Measurements from ENCODE around the gene BPIFA3.
"Not testable (repeated sequence)": the region's sequence is repeated elsewhere in the genome, so short reads cannot be mapped to it uniquely, and the experiment has no call there.

BPIFA3 gene

GRCh38 chr20:33217052-33217451, at the start of gene BPIFA3:
BPIFA3 (plus strand) TSS chr20:33217352; CDS start chr20:33217537, 185 bp downstream.
- DNase-seq (ENCODE audit: low read depth), result no peak

DNA sequence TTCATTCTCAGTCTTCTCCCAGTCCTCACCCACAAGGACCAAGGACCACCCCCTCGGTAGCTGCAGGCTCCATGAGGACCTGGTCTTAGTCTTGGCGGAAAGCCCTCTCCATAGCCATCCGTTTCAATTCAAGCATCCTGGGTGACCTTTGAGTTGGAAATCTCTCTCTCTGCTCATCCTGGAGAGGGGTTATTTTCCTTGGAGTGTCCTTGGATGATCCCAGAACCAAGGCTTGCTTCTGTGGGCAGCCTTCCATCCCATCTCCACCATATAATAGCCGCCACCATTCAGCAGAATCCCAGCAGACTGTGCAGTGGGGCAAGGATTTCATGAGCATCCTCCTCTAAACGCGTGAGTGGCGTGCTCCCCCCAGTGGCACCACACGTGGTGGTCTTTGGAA, 49.3 kb upstream of the BPIFA3 start, which contains the start of gene BPIFA2:
TSS of gene BPIFA2 (plus strand) at position 301 of the 400 bp plus-strand sequence. CDS start 987 bp downstream, outside the sequence.
- no peak for DNase-seq (ENCODE audit: low read depth)

GRCh38 chr20:33169176-33169794, 47.9 kb upstream of the BPIFA3 start:
- DNase-seq (ENCODE audit: low read depth), result no peak

GRCh38 chr20:33172781-33173180, 44.4 kb upstream of the BPIFA3 start:
- no peak for DNase-seq (ENCODE audit: low read depth)

DNA sequence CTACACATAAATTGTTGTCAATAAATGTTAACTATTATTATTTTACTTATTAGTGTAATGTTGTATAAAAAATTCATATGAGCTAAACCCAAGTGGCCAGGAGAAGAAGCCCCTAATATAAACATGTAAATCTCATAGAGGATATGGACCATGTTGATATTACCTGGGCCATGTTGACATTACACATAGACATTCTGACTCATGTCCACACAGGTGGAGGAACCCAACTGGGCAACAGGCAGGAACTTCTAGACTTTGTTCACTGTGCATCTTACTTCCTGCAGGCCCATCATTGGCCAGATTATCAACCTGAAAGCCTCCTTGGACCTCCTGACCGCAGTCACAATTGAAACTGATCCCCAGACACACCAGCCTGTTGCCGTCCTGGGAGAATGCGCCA, 42.0 kb upstream of the BPIFA3 start:
- no peak for DNase-seq (ENCODE audit: low read depth)

- DNase-seq (ENCODE audit: low read depth), result no peak
These were observed 41.1 kb upstream of the BPIFA3 start for GRCh38 chr20:33176101-33176500.

GRCh38 chr20:33177866-33178265, 39.3 kb upstream of the BPIFA3 start:
- DNase-seq (ENCODE audit: low read depth), result no peak

DNA sequence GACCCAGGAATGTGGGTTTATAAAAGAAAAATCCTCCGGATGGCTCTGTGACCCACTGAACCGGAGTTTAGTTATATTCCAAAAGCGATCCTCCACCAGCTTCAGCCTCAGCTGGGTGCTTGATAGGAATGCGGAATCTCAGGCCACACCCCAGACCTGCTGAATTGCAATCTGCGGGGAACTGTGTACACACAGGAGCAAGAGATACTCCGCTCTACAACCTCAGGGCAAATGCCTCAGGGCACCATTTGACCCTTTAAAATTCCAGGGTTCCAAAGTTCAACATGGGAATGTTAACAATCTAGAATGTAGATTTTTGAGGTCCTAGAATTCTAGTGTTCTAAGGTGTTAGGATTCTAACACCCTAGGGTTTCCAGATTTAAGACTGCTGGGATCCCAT, 38.4 kb upstream of the BPIFA3 start:
- no peak for DNase-seq (ENCODE audit: low read depth)

GRCh38 chr20:33180169-33180568, 37.0 kb upstream of the BPIFA3 start:
- DNase-seq (ENCODE audit: low read depth), result no peak

DNA sequence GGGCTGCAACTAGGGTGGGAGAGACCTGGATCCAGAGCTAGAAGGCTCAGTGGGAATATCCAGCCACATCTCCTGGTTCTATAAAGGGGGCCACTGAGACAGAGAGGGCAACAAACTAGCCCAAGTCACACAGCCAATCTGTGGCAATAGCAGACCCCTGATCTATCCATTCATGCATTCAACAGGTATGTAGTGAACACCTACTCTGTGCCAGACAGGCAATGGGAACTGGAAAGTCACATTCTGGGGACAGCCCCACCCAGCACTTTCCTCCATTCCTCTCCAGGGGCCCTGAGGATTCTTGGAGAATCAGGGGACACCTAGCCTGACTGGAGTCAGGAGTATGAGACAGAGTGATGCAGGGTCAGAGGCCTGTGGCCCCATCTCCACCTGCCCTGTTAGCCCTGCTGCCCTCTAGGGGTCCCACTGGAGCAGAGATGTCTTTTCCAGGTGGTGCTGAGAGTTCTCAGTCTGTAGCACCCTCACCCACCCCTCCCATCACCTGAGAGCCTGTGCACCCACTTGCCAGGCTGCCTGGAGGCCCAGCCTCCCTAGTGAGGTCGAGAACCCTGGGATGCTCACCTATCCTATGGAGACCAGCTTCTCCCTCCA, 35.6 kb upstream of the BPIFA3 start:
- DNase-seq (ENCODE audit: low read depth), result no peak

DNA sequence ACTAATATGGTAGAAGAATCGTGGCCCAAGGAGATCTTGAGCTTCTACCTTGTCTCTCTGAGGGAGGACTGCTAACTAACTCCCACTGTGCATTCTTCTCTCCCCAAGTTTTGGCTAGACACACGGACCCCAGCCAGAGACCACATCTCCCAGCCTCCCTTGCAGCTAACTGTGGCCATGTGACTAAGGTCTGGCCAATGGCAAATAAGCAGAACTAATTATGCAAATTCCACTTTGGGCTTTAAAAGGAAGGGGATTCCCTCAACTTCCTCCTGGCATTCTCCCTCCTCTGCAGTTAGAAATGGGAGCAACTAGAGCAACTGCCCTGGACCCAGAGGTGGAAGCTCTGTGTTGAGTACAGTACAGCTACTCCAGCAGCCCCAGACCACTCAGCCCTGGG, 33.8 kb upstream of the BPIFA3 start:
- DNase-seq (ENCODE audit: low read depth), result no peak

GRCh38 chr20:33185031-33185590, 32.0 kb upstream of the BPIFA3 start:
- DNase-seq (ENCODE audit: low read depth), result not testable (repeated sequence)

GRCh38 chr20:33187491-33187890, 29.7 kb upstream of the BPIFA3 start:
- DNase-seq (ENCODE audit: low read depth), result no peak

DNA sequence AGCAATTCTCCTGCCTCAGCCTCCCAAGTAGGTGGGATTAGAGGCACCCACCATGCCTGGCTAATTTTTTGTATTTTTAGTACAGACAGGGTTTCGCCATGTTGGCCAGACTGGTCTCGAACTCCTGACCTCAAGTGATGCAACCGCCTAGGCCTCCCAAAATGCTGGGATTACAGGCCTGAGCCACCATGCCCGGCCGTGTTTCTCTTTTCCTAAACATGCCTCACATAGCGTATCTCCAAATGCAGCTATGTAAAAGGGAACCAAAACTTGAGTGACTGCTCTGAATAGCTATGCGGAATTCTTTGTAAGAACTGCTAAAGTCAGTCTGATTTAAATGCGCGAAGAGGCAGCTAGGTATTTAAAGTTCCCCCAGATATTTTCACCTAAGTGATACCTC, 28.7 kb upstream of the BPIFA3 start:
- no peak for DNase-seq (ENCODE audit: low read depth)

GRCh38 chr20:33191484-33191883, 25.7 kb upstream of the BPIFA3 start:
- no peak for DNase-seq (ENCODE audit: low read depth)

DNA sequence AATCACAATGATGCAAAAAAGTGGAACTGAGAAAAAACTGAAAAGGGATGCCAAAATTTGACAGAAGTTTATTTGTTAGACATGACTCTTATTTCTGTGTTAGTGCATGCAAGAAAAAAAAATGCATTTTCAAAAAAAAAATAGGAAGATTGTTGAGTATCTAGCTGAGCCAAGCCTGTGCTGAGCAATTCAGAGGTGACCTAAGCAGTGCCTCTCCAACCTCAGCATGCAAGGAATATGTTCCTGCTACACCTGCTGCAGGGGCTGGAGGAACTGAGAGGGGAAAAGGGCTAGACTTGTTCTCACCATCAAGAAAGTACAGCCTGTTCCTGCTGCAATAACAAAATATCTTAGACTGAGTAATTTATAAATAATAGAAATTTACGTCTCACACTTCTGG, 25.2 kb upstream of the BPIFA3 start:
- DNase-seq (ENCODE audit: low read depth), result no peak

GRCh38 chr20:33192912-33193501, 24.1 kb upstream of the BPIFA3 start:
- no peak for DNase-seq (ENCODE audit: low read depth)

GRCh38 chr20:33199026-33199425, 18.1 kb upstream of the BPIFA3 start:
- no peak for DNase-seq (ENCODE audit: low read depth)

DNA sequence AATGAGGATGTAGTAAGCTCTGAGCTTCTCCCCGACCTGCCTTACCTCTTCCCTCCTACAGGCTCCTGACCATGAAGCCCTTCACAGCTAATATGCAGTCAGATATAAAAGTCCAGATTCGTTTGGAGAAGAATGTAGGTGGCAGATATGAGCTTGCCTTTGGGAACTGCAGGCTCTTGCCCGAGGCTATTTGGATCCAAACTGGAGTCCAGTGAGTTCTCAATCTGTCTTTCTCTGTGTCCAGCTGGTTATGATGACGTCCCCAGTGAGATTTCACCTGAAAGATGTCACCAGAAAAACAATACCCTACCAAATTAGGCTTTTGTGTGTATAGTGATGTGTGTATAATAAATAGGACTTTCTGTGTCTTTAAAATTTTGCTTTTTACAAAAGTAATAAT, 14.7 kb upstream of the BPIFA3 start:
- DNase-seq (ENCODE audit: low read depth), result no peak

GRCh38 chr20:33203444-33203843, 13.7 kb upstream of the BPIFA3 start:
- no peak for DNase-seq (ENCODE audit: low read depth)

DNA sequence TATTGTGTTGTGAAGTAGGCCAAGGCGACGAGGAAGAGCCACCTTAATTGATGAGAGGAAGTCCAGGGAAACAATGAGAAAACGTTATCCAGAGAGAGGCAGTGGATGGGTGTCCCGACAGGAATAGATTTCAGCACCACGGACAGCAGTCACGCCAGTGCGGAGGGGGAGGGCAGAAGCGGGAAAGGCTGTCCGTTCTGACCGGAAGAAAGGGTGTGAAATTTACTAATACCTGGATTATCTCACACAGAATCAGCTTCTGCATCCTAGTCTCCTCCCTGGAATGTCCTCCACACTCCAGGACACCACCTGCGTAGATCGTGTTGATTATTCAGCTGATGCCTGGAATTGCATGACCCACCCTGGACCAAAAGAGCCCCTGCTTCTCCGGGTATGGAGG, 7.4 kb upstream of the BPIFA3 start:
- DNase-seq (ENCODE audit: low read depth), result no peak

- no peak for DNase-seq (ENCODE audit: low read depth)
These were observed 6.8 kb upstream of the BPIFA3 start for GRCh38 chr20:33210371-33210770.

DNA sequence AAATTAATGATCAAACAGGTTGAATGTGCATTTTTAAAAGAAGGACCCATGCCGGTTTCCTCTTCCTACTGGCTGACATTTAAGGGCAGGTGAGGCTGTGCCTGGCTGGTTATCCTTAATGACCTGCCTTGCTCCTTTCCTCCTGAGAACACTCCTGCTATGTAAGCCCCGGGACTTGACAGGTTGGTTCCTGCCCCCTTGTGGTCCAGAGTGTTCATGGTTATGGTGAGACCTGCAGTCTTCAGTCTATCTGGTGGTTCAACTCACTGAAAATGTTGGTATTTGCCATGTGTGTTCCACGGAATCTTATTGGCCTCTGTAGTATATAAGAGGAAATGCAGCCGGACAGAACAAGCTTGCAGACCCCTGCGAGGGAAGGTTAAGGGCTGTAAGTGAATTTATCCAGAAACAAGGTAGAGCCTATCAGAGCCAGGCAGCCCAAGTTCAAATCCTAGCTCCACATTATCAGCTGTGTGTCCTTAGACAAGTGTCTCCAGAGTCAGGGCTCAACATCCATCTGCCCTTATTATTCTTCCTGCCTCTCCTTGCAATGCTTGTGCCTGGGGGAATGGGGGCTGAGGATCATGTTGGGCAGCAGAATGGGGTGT, 5.2 kb upstream of the BPIFA3 start:
- no peak for DNase-seq (ENCODE audit: low read depth)
